IMR-90 (cell line): Measurements from ENCODE around the gene CDS1. TPM values are rescaled to one million over a fixed set of nuclear protein-coding genes. Genes with fewer than 3 reads are reported as not detected.
"Not testable (repeated sequence)": the region's sequence is repeated elsewhere in the genome, so short reads cannot be mapped to it uniquely, and the experiment has no call there.

Experiments used
- ATAC-seq: fragments of 200-7000 bp; cut with Tn5 transposase; 2 replicates; pipeline ENCODE4 v1.9.1; 2020; ENCODE audit warnings: low read depth, mild to moderate bottlenecking, moderate library complexity
- BruUV-seq: library from RNA; stranded (reverse); fragments of 400-500 nt; replicated peaks from 2 replicates; lab custom pipeline; 2021; lab: Mats Ljungman, UMichigan
- CTCF ChIA-PET: fragments of 300-600 bp; formaldehyde crosslinking; extraction: SDS; loops from one replicate; lab custom pipeline; 2021; ENCODE audit warnings: antibody characterized with exemption; lab: Yijun Ruan, JAX
- POLR2A ChIA-PET: fragments of 300-600 bp; sonication (Branson Sonifier 250); formaldehyde crosslinking; loops from one replicate; lab custom pipeline; 2022; ENCODE audit warnings: antibody characterized with exemption; ENCODE audit not compliant: unreplicated experiment; lab: Charles Lee
- DNase-seq: peaks from one replicate; pipeline ENCODE4 v3.0.0; 2013
- H2AFZ ChIP-seq: replicated peaks from 2 replicates; pipeline ENCODE3; 2013; ENCODE audit warnings: low read length, mild to moderate bottlenecking; ENCODE audit not compliant: poor library complexity
- H2AK5ac ChIP-seq: 2 replicates; pipeline ENCODE4 v1.6.1; 2013; ENCODE audit warnings: low read depth, low read length, inconsistent platforms
- H2AK9ac ChIP-seq: replicated peaks from 2 replicates; pipeline ENCODE3; 2013; ENCODE audit warnings: mild to moderate bottlenecking, low read depth, low read length, moderate library complexity; ENCODE audit not compliant: poor library complexity
- H2BK120ac ChIP-seq: 2 replicates; pipeline ENCODE4 v1.6.1; 2013; ENCODE audit warnings: low read depth, low read length, inconsistent platforms
- H2BK15ac ChIP-seq: 3 replicates; pipeline ENCODE4 v1.6.1; 2013; ENCODE audit warnings: low read depth, low read length, inconsistent platforms
- H2BK20ac ChIP-seq: 2 replicates; pipeline ENCODE4 v1.6.1; 2013; ENCODE audit warnings: low read depth, mild to moderate bottlenecking, inconsistent platforms, low read length, moderate library complexity
- H2BK5ac ChIP-seq: 2 replicates; pipeline ENCODE4 v1.6.1; 2013; ENCODE audit warnings: mild to moderate bottlenecking, low read depth, low read length, inconsistent platforms; ENCODE audit not compliant: poor library complexity, severe bottlenecking
- H3K14ac ChIP-seq: replicated peaks from 2 replicates; pipeline ENCODE4 v1.6.1; 2013; ENCODE audit warnings: low read depth, low read length, inconsistent platforms
- H3K18ac ChIP-seq: 2 replicates; pipeline ENCODE4 v1.6.1; 2013; ENCODE audit warnings: low read depth, low read length, control low read depth
- H3K23ac ChIP-seq: 2 replicates; pipeline ENCODE4 v1.6.1; 2013; ENCODE audit warnings: low read depth, low read length, inconsistent platforms
- H3K27ac ChIP-seq: 2 replicates; pipeline ENCODE4 v1.5.1; 2013; ENCODE audit warnings: mild to moderate bottlenecking, control low read depth, low read length; ENCODE audit not compliant: insufficient read depth
- H3K27me3 ChIP-seq: 2 replicates; pipeline ENCODE4 v1.6.1; 2013; ENCODE audit warnings: low read length; ENCODE audit not compliant: control insufficient read depth, insufficient read depth
- H3K36me3 ChIP-seq: 2 replicates; pipeline ENCODE4 v1.6.1; 2013; ENCODE audit warnings: low read length, mixed read lengths; ENCODE audit not compliant: control insufficient read depth, insufficient read depth
- H3K4ac ChIP-seq: 2 replicates; pipeline ENCODE4 v1.6.1; 2013; ENCODE audit warnings: low read depth, low read length, inconsistent platforms
- H3K4me1 ChIP-seq: 2 replicates; pipeline ENCODE4 v1.6.1; 2013; ENCODE audit warnings: low read length, mixed read lengths; ENCODE audit not compliant: control insufficient read depth, insufficient read depth
- H3K4me2 ChIP-seq: 2 replicates; pipeline ENCODE4 v1.6.1; 2013; ENCODE audit warnings: low read depth, mild to moderate bottlenecking, control low read depth, low read length, moderate library complexity
- H3K4me3 ChIP-seq: 2 replicates; pipeline ENCODE4 v1.5.1; 2013; ENCODE audit warnings: low read depth, mild to moderate bottlenecking, control low read depth, low read length, moderate library complexity; ENCODE audit not compliant: insufficient read depth
- H3K56ac ChIP-seq: 2 replicates; pipeline ENCODE4 v1.6.1; 2013; ENCODE audit warnings: low read length, inconsistent platforms; ENCODE audit not compliant: insufficient read depth; ENCODE audit errors: extremely low read depth
- H3K79me1 ChIP-seq, 2 experiments: 2 replicates each; pipeline ENCODE4 v1.6.1; 2013; ENCODE audit warnings: low read length in 2 of 2, inconsistent platforms in 1 of 2, low read depth in 1 of 2
- H3K9ac ChIP-seq: 2 replicates; pipeline ENCODE4 v1.6.1; 2013; ENCODE audit warnings: low read depth, low read length, control low read depth
- H3K9me1 ChIP-seq: 2 replicates; pipeline ENCODE4 v1.6.1; 2013; ENCODE audit warnings: low read length, inconsistent platforms; ENCODE audit not compliant: insufficient read depth
- H3K9me3 ChIP-seq: 2 replicates; pipeline ENCODE4 v1.6.1; 2013; ENCODE audit warnings: low read length; ENCODE audit not compliant: control insufficient read depth, insufficient read depth
- H4K20me1 ChIP-seq: 2 replicates; pipeline ENCODE4 v1.6.1; 2013; ENCODE audit warnings: low read length, inconsistent platforms; ENCODE audit not compliant: insufficient read depth
- H4K5ac ChIP-seq: 2 replicates; pipeline ENCODE4 v1.6.1; 2013; ENCODE audit warnings: mild to moderate bottlenecking, low read depth, low read length, control low read depth
- H4K8ac ChIP-seq, 2 experiments: 2 replicates each; pipeline ENCODE4 v1.6.1; 2013; ENCODE audit warnings: low read depth in 2 of 2, low read length in 2 of 2, control low read depth in 1 of 2, inconsistent platforms in 1 of 2
- H4K91ac ChIP-seq: 2 replicates; pipeline ENCODE4 v1.6.1; 2013; ENCODE audit warnings: low read depth, low read length, inconsistent platforms; ENCODE audit not compliant: insufficient read depth
- WGBS, 2 experiments: methylation state at CpG; one replicate each; pipeline versions ENCODE4 v1.1.5 to v1.1.7; 2013; ENCODE audit warnings: missing lambda C conversion rate in 2 of 2; ENCODE audit not compliant: insufficient read length in 1 of 2; ENCODE audit errors: extremely low coverage in 2 of 2; 5-methylcytosine and 5-hydroxymethylcytosine counted together
- dilution Hi-C: fragments of 300-500 bp; cut with HindIII; formaldehyde crosslinking; loops from one replicate; pipeline ENCODE4 v1.14.3; 2018; ENCODE audit warnings: low sequenced_read_pairs; ENCODE audit not compliant: unreplicated experiment
- in situ Hi-C: fragments of 300-500 bp; cut with MboI; formaldehyde crosslinking; loops from 3 replicates; pipeline ENCODE4 v1.14.3; 2019; ENCODE audit warnings: low sequenced_read_pairs, inconsistent platforms, mixed read lengths
- intact Hi-C: fragments of 100-400 bp; cut with micrococcal nuclease; formaldehyde crosslinking; loops from 2 replicates; pipeline ENCODE4 v1.10.0; 2022
- polyA plus RNA-seq, 3 experiments: library from polyadenylated mRNA; depleted of rRNA; stranded (reverse); fragments of >200 nt; gene quantifications; 2 replicates each; pipeline ENCODE4 v1.2.3, GENCODE V29; 2012; ENCODE audit warnings: low replicate concordance in 1 of 3
- total RNA-seq: library from RNA; depleted of rRNA; stranded (reverse); fragments of >200 nt; gene quantifications from 2 replicates; pipeline ENCODE4 v1.2.3, GENCODE V29; 2012

The CDS1 gene
- total and polyA plus RNA-seq, 2 of the 4 experiments (the other 2 are of a cell fraction), result under 0.01 to 0.02 TPM

DNA sequence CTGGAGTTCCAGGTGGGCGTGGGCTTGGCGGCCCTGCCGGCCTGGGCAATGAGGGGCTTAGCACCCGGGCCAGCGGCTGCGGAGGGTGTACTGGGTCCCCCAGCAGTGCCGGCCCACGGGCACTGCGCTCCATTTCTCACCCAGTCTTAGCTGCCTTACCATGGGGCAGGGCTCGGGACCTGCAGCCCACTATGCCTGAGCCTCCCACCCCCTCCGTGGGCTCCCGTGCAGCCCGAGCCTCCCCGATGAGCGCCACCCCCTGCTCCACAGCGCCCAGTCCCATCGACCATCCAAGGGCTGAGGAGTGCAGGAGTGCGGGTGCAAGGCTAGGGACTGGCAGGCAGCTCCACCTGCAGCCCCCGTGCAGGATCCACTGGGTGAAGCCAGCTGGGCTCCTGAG, 81.8 kb downstream of the CDS1 start:
- H3K36me3 ChIP-seq, H3K4ac ChIP-seq, H3K4me2 ChIP-seq, H2AK5ac ChIP-seq, H3K9me1 ChIP-seq, H2BK120ac ChIP-seq, H3K9ac ChIP-seq, ATAC-seq, H3K14ac ChIP-seq, in situ Hi-C loops, H3K9me3 ChIP-seq, H4K8ac ChIP-seq, H3K18ac ChIP-seq, dilution Hi-C loops, H3K79me1 ChIP-seq, H3K27me3 ChIP-seq, H4K91ac ChIP-seq, H3K4me1 ChIP-seq, H2BK5ac ChIP-seq, H4K5ac ChIP-seq, H2BK20ac ChIP-seq, BruUV-seq, DNase-seq, H3K23ac ChIP-seq, POLR2A ChIA-PET, H2AFZ ChIP-seq, intact Hi-C loops, H2AK9ac ChIP-seq, H3K56ac ChIP-seq, H3K4me3 ChIP-seq, H2BK15ac ChIP-seq, H4K20me1 ChIP-seq, H3K27ac ChIP-seq, CTCF ChIA-PET: not testable (repeated sequence)
- 98% methylated on average over 9 of the region's 19 CpGs; no CpG with 5 or more reads in 1 of the 2 experiments for WGBS, 2 experiments
